Activated gamma-delta T cell treated with anti-CD3 and anti-CD28 coated beads, Interleukin-2, amount 50 U/mL, for 16 hours (primary cell): ENCODE data around the gene MBD6.
"Not testable (repeated sequence)": the region's sequence is repeated elsewhere in the genome, so short reads cannot be mapped to it uniquely, and the experiment has no call there.

Source experiments
- DNase-seq: peaks from one replicate; pipeline ENCODE4 v3.0.0-alpha.2; 2020; ENCODE audit warnings: low read depth

Gene MBD6

DNA sequence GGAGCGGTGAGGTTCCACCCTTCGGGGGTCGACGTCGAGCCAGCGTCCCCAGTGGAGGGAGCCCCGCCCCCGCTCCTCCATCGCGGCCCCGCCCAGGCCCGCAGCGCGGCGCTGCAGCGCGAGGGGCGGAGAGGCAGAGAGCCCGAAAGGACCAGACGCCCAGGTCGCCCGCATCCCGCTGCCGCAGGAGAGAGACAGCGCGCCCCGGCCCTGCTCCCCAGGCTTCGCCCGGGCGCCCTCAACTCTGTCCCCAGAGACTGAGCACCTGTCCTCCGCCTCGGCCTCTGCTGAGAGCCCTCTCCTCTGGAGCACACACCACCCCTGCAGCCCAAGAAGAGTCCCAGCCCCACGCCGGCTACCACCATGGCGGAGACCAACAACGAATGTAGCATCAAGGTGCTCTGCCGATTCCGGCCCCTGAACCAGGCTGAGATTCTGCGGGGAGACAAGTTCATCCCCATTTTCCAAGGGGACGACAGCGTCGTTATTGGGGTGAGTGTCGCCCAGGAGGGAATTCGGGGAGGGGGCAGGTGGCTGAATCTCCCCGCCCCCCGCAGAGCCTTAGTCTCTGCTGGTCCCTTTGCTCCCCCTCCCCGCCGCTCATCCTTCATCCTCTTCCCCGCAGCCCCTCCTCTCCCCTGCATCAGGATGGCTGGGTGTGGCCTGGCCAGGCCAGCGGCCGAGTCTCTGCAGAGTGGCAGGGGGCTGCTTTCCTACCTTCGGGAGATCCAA lies 27.5 kb downstream of the MBD6 start, which contains the start of gene KIF5A:
TSS of gene KIF5A (plus strand) at position 136 of the 732 bp plus-strand sequence. CDS start at position 364, 228 bp downstream.
- peak; percentile 34 for DNase-seq

GRCh38 chr12:57550641-57551549 lies 28.3 kb downstream of the MBD6 start:
- no peak for DNase-seq

GRCh38 chr12:57551637-57552305 lies 29.1 kb downstream of the MBD6 start:
- DNase-seq = no peak

DNA sequence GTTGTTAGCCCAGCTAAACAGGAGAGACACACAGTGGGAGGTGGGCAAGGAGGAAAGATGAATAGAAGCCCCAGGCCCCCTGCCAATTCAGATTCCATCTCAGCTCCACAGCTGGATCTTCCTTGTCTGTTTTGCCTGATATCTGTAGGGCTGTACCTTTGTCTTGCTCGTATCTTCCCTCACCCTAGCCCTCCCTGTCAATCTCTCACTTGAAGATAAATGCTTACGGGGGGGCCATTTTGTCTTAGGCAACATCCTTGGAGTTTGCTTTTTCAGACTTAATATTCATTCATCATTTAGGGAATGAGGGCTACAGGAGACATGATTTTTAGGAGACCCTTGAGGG lies 29.7 kb downstream of the MBD6 start:
- no peak for DNase-seq

- no peak for DNase-seq
Measured at GRCh38 chr12:57552835-57553313, 30.2 kb downstream of the MBD6 start.

- no peak for DNase-seq
Measured at GRCh38 chr12:57553343-57554202, 30.9 kb downstream of the MBD6 start.

DNA sequence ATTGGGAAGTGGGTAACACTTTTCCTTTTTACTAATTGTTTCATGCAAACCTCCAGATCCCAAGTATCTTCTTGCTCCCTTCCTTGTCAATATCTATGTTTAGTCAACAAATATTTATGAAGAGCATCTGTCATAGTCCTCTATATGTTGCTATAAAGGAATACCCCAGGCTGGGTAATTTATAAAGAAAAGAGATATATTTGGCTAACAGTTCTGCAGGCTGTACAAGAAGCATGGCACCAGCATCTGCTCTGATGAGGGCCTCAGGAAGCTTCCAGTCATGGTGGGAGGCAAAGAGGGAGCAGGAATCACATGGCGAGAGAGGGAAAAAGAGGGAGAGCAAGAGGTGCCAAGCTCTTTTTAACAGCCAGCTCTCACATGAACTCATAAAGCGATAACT lies 31.8 kb downstream of the MBD6 start:
- DNase-seq = no peak

DNA sequence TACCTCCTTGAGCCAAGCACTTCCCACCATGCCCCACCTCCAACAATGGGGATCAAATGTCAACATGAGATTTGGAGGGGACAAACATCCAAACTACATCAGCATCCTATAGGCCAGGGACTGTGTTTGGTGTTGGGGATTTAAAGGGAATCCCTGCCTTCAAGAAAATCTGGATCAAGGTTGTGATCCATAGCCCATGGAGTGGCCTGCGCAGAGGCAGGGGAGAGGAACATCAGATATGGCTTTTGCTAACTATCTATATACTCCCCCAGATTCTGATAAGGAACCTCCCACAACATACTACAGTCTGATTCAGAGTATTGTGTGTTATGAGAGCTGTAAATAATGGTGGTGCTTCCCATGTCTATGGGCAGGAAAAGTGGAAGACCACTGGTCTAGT lies 32.3 kb downstream of the MBD6 start:
- DNase-seq = no peak

DNA sequence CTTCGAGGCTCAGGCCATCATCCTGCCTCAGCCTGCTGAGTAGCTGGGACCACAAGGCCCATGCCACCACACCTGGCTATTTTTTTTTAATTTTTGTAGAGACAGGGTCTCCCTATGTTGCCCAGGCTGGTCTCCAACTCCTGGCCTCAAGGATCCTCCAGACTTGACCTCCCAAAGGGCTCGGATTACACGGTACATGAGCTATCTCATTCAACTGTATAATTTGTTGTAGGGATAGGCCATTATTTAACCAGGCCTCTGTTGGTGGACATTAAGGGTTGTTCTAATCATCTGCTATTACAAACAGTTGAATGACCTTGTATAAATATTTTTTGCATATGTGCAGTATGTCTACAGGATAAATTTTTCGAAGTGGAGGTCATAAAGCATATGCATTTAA lies 36.2 kb downstream of the MBD6 start:
- DNase-seq = no peak

GRCh38 chr12:57560516-57560915 lies 37.9 kb downstream of the MBD6 start:
- DNase-seq = no peak

- not testable (repeated sequence) for DNase-seq
Measured at GRCh38 chr12:57561117-57561516, 38.5 kb downstream of the MBD6 start.

DNA sequence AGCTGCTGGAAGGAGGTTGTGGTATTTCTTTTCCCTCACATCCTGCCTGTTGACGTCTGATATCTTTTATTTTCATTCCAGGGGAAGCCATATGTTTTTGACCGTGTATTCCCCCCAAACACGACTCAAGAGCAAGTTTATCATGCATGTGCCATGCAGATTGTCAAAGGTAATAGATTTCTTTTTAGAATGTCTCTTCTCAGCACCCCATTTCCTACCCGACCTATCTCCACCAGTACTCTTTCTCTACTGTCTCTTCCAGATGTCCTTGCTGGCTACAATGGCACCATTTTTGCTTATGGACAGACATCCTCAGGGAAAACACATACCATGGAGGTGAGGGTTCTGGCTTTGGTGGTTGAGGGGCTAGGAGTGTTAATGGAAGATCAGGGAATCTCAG lies 40.7 kb downstream of the MBD6 start:
- DNase-seq = no peak

DNA sequence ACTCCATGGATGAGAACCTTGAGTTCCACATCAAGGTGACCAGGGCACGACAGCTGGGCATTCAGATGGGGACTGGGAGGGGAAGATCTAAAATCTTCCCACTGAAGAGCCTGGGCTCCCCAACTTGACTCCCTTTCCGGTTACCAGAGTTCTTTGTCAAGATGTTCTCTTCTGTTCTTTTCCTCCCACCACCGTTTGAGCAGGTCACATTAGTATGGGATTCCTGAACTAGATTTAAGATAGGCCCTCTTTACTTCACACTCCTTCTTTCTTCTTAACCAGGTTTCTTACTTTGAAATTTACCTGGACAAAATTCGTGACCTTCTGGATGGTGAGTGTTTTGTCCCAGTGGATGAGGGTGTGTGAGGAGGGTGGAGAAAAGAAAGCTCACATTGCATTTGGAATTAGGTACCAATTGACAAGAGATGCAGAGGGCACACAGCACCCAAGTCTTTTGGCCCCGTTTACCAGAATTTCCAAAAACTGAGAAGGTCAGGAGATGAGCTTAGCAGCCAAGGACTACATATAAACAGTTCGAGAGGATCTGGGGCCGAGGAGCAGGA lies 41.6 kb downstream of the MBD6 start:
- no peak for DNase-seq

GRCh38 chr12:57568838-57569237 lies 46.2 kb downstream of the MBD6 start:
- DNase-seq = no peak

- no peak for DNase-seq
Measured at GRCh38 chr12:57569858-57570257, 47.2 kb downstream of the MBD6 start.

DNA sequence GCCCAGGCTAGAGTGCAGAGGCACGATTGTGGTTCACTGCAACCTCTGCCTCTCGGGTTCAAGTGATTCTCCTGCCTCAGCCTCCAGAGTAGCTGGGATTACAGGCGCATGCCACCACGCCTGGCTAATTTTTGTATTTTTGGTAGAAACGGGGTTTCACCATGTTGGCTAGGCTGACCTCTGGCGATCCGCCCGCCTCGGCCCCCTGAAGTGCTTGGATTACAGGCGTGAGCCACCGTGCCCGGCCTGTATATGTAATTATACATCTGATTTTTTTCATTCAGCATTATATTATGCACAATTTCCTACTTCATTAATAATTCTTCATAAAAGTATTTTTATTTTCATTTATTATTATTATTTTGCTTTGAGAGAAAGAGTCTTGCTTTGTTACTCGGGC lies 47.8 kb downstream of the MBD6 start:
- DNase-seq = not testable (repeated sequence)

DNA sequence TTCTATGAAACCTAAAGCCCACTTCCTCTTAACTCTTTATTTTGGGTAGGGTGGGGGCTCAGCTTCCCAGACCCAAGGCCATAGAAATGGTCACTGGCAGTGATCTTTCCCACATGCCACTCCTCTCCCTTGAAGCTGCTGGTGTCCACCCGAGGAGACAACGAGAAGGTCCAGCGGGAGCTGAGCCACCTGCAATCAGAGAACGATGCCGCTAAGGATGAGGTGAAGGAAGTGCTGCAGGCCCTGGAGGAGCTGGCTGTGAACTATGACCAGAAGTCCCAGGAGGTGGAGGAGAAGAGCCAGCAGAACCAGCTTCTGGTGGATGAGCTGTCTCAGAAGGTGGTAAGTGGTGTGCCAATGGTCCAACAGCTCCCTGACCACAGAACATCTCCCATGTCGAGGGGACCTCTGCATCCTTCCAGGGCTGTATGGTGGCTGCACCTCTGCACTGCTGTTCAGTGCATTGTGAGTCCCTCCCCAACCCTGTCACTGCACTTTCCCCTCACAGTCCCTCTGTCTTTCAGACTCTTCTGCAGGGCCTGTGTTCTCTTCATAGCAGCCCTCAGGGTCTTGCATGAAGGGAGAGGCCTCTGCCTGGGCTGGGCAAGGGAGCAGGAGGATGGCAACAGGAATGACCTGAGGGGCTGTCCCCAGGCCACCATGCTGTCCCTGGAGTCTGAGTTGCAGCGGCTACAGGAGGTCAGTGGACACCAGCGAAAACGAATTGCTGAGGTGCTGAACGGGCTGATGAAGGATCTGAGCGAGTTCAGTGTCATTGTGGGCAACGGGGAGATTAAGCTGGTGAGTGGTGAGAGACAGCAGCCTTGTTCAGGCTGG lies 49.5 kb downstream of the MBD6 start:
- no peak for DNase-seq

GRCh38 chr12:57574795-57575194 lies 52.2 kb downstream of the MBD6 start:
- DNase-seq = no peak

DNA sequence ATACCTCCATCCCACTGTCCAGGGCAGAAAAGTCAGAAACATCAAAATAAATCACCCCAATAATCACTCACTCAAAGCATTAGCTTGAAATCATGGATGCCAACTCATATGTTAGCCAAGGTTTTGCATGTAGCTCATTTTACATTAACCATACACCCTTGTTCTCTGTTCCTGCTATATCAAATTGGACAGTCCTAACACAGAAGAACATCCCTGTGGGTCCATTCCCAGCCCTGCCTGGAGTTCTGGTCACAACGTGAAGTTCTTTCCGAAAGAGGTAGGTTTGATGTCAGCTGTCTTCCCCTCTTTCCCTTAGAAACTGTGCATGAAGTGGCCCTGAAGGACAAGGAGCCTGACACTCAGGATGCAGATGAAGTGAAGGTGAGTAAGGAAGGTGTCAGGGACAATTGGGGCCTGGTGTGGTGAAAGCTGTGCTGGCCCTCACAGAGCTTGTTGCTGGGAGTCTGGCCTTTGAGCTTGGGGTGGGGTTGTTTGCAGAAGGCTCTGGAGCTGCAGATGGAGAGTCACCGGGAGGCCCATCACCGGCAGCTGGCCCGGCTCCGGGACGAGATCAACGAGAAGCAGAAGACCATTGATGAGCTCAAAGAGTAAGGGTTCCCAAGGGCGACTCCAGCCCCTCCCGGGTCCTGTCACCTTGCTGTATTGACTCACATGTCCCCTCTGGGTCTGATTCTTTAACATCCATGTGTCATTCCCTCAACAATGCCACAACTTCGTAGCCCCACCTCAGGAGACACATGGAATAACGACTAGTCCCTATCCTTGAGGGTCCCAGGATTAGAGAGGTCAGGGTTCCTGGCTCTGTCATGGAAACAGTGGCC lies 53.4 kb downstream of the MBD6 start:
- no peak for DNase-seq
